Endodermal cell (in vitro differentiated cells): ENCODE data around the gene NUF2. TPM values are rescaled to one million over a fixed set of nuclear protein-coding genes. Genes with fewer than 3 reads are reported as not detected.

Experiments used
- DNase-seq: peaks from one replicate; pipeline ENCODE4 v3.0.0-alpha.2; 2017
- H3K27ac ChIP-seq: 2 replicates; pipeline ENCODE4 v1.5.1; 2013; ENCODE audit warnings: mild to moderate bottlenecking, low read depth, low read length, moderate library complexity
- H3K27me3 ChIP-seq: 2 replicates; pipeline ENCODE4 v1.6.1; 2013; ENCODE audit warnings: mild to moderate bottlenecking, low read length, moderate library complexity; ENCODE audit not compliant: insufficient read depth, control insufficient read depth, poor library complexity, severe bottlenecking
- H3K36me3 ChIP-seq: 2 replicates; pipeline ENCODE4 v1.7.0; 2013; ENCODE audit warnings: mild to moderate bottlenecking, low read length, moderate library complexity; ENCODE audit not compliant: control insufficient read depth, insufficient read depth
- H3K4me1 ChIP-seq: one replicate; pipeline ENCODE4 v1.7.0; 2013; ENCODE audit warnings: low read length; ENCODE audit not compliant: control insufficient read depth, insufficient read depth
- H3K4me3 ChIP-seq: 2 replicates; pipeline ENCODE4 v1.5.1; 2013; ENCODE audit warnings: mild to moderate bottlenecking, low read length, moderate library complexity
- H3K9ac ChIP-seq: 2 replicates; pipeline ENCODE4 v1.6.1; 2013; ENCODE audit warnings: mild to moderate bottlenecking, low read length, moderate library complexity; ENCODE audit not compliant: poor library complexity, severe bottlenecking; ENCODE audit errors: extremely low read depth
- H3K9me3 ChIP-seq: 2 replicates; pipeline ENCODE4 v1.6.1; 2013; ENCODE audit warnings: mild to moderate bottlenecking, low read length, moderate library complexity; ENCODE audit not compliant: control insufficient read depth
- H3K27ac Mint-ChIP-seq: 2 replicates; pipeline ENCODE4 v1.8.0; 2020; ENCODE audit warnings: mixed read lengths
- H3K27me3 Mint-ChIP-seq: 2 replicates; pipeline ENCODE4 v1.8.0; 2021; ENCODE audit warnings: mild to moderate bottlenecking, mixed read lengths; ENCODE audit not compliant: insufficient read depth
- H3K36me3 Mint-ChIP-seq: 2 replicates; pipeline ENCODE4 v1.8.0; 2020; ENCODE audit warnings: low read depth, mixed read lengths
- H3K4me1 Mint-ChIP-seq: 2 replicates; pipeline ENCODE4 v1.8.0; 2020; ENCODE audit warnings: mixed read lengths
- H3K4me3 Mint-ChIP-seq: 2 replicates; pipeline ENCODE4 v1.8.0; 2020; ENCODE audit warnings: mild to moderate bottlenecking, moderate library complexity, mixed read lengths
- H3K9me3 Mint-ChIP-seq: 2 replicates; pipeline ENCODE4 v1.8.0; 2020; ENCODE audit warnings: mild to moderate bottlenecking, mixed read lengths
- WGBS, 2 experiments: methylation state at CpG; one replicate each; pipeline versions ENCODE4 v1.1.5 to v1.1.7; 2013; ENCODE audit warnings: missing lambda C conversion rate in 2 of 2, mixed read lengths in 1 of 2; ENCODE audit not compliant: insufficient coverage in 1 of 2, insufficient read length in 1 of 2; 5-methylcytosine and 5-hydroxymethylcytosine counted together
- total RNA-seq, 2 donors: library from RNA; stranded (reverse); fragmentation: NEBNext Ultra II Directional in 1 of 2; extraction: Animal tissue kit (Norgen Biotek cat#: 25700) in 1 of 2; gene quantifications; 2 replicates in 1 of 2; 3 replicates in 1 of 2; pipeline ENCODE4 v1.2.1, GENCODE V29; 2021
- TF ChIP-seq, protein P1 (sequence below): fragments of 200-600 bp; sonication (generic); conservative IDR thresholded peaks from 2 replicates; pipeline ENCODE4 v1.5.0; 2021; ENCODE audit warnings: antibody characterized with exemption, mild to moderate bottlenecking

NUF2 gene
- total RNA-seq, 2 donors from 2014 or later, result 28.8 to 35.8 TPM

DNA sequence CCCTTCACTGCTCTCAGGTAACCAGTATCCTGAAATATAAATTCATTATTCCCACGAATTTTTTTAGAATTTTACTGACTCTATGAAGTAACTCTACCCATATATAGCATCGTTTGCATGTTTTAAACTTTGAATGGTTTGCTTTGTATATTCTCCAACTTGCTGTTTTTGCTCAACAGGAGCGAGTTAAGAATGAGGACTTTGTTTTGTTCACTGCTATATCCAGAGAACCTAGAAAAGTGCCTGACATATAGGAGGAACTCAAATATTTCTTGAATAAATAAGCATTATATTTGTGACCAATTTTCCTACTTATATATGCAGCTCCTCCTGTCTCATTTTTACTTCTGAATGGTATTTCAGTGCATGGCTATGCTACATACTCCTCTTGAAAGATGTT is 43.4 kb downstream of the NUF2 start:
- H3K9me3 Mint-ChIP-seq, result no peaks in the 10 kb centered on the region

DNA sequence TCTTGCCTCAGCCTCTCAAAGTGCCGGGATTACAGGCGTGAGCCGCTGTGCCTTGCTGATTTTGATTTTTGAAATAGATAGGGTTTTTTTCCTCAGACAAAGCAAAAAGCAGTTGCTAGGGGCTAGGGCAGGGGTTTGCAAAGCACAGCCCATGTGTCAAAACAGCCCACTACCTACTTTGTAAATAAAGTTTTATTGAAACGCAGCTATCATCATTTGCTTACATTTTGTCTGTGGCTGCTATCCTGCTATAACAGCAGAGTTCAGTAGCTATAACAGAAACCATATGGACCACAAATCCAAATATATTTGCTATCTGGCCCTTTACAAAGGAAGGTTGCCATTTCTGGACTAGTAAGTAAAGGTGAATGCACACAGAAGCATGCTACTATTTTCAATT is 44.8 kb downstream of the NUF2 start:
- DNase-seq, result no peak
- no peaks in the 10 kb centered on the region for H3K27me3 Mint-ChIP-seq
- H3K4me1 Mint-ChIP-seq, result no peaks in the 10 kb centered on the region
- no peak overlapping the region for H3K9ac ChIP-seq
- H3K4me1 ChIP-seq, result no peaks in the 10 kb centered on the region
- H3K36me3 ChIP-seq, result no peaks in the 10 kb centered on the region
- no peak overlapping the region for H3K27ac Mint-ChIP-seq
- TF ChIP-seq, protein P1, sequence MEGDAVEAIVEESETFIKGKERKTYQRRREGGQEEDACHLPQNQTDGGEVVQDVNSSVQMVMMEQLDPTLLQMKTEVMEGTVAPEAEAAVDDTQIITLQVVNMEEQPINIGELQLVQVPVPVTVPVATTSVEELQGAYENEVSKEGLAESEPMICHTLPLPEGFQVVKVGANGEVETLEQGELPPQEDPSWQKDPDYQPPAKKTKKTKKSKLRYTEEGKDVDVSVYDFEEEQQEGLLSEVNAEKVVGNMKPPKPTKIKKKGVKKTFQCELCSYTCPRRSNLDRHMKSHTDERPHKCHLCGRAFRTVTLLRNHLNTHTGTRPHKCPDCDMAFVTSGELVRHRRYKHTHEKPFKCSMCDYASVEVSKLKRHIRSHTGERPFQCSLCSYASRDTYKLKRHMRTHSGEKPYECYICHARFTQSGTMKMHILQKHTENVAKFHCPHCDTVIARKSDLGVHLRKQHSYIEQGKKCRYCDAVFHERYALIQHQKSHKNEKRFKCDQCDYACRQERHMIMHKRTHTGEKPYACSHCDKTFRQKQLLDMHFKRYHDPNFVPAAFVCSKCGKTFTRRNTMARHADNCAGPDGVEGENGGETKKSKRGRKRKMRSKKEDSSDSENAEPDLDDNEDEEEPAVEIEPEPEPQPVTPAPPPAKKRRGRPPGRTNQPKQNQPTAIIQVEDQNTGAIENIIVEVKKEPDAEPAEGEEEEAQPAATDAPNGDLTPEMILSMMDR, result no peak
- no peaks in the 10 kb centered on the region for H3K9me3 ChIP-seq
- H3K9me3 Mint-ChIP-seq, result no peaks in the 10 kb centered on the region
- 80 to 92% methylated on average over 1 to 4 of the region's 4 CpGs for WGBS, 2 experiments
- no peak overlapping the region for H3K27ac ChIP-seq
- no peak overlapping the region for H3K4me3 Mint-ChIP-seq
- no peaks in the 10 kb centered on the region for H3K27me3 ChIP-seq
- H3K4me3 ChIP-seq, result no peak overlapping the region
- no peaks in the 10 kb centered on the region for H3K36me3 Mint-ChIP-seq

More for the DNA sequence above, 43.4 kb downstream of the NUF2 start:
- no peaks in the 10 kb centered on the region for H3K4me1 ChIP-seq
- no peak overlapping the region for H3K27ac ChIP-seq
- Mint-ChIP-seq H3K4me1 (no peaks in the 10 kb centered on the region), H3K4me3 (no peak overlapping the region), H3K27ac (no peak overlapping the region), H3K36me3 (no peaks in the 10 kb centered on the region), H3K27me3 (peaks cover 1% of the 10 kb centered on the region)
- TF ChIP-seq, protein P1, result no peak
- no peaks in the 10 kb centered on the region for H3K36me3 ChIP-seq
- no peak overlapping the region for H3K9ac ChIP-seq
- no peak for DNase-seq
- WGBS, 2 experiments, result 0 to 72% methylated on average over 1 to 3 of the region's 3 CpGs
- no peaks in the 10 kb centered on the region for H3K9me3 ChIP-seq
- H3K4me3 ChIP-seq, result no peak overlapping the region
- H3K27me3 ChIP-seq, result no peaks in the 10 kb centered on the region

DNA sequence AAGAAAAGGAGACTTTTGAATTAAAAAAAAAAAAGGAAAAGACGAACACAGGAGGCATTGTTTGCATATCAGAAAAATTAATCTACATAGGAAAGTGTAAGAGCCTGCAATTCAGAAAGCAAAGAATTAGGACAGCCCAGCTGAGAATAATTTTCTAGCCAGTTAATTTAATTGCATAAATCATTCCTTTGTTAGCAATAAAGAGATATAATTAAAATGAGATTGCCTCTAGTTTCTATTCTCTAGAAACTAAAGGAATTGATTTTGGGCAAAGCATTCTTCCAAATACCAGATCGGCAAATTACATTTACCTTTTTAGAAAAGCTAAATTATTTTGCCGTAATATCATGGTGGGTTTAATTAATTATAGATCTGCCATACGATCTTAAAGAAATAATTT is 46.0 kb downstream of the NUF2 start:
- DNase-seq, result no peak
- H3K27ac Mint-ChIP-seq, result no peak overlapping the region

More for the DNA sequence above, 46.0 kb downstream of the NUF2 start:
- Mint-ChIP-seq H3K9me3 (no peaks in the 10 kb centered on the region), H3K4me3 (no peak overlapping the region), H3K4me1 (peaks cover 3% of the 10 kb centered on the region), H3K27me3 (peaks cover 5% of the 10 kb centered on the region), H3K36me3 (no peaks in the 10 kb centered on the region)
- 97% methylated on average over 4 of the region's 4 CpGs; no CpG with 5 or more reads in 1 of the 2 experiments for WGBS, 2 experiments
- Histone ChIP-seq H3K27ac (no peak overlapping the region), H3K9me3 (no peaks in the 10 kb centered on the region), H3K4me1 (no peaks in the 10 kb centered on the region), H3K36me3 (no peaks in the 10 kb centered on the region), H3K9ac (no peak overlapping the region), H3K4me3 (no peak overlapping the region), H3K27me3 (no peaks in the 10 kb centered on the region)
- TF ChIP-seq, protein P1, result no peak
